Measurements from ENCODE around the gene TP53I3. TPM values are rescaled to one million over a fixed set of nuclear protein-coding genes. Genes with fewer than 3 reads are reported as not detected.
"Not testable (repeated sequence)": the region's sequence is repeated elsewhere in the genome, so short reads cannot be mapped to it uniquely, and the experiment has no call there.

The TP53I3 gene
- total RNA-seq, 4 donors from 2014 or later, result 87.5 to 371 (median 241) TPM

- no peak for DNase-seq
- H3K4me3 ChIP-seq, result no peak overlapping the region
- H3K9me3 ChIP-seq, result no peaks in the 10 kb centered on the region
- H3K27me3 ChIP-seq, result no peaks in the 10 kb centered on the region
- TF ChIP-seq POLR2A (IDR thresholded peaks at IDR 0.05), result no peak
- TF ChIP-seq CTCF (IDR thresholded peaks at IDR 0.05), result no peak
- no peak overlapping the region for H3K27ac ChIP-seq
- H3K4me1 ChIP-seq, result no peaks in the 10 kb centered on the region
- H3K36me3 ChIP-seq, result peaks cover 0 to 4% (median 0%) of the 10 kb centered on the region in 3 donors
Observed at GRCh38 chr2:24104110-24104650, 19.5 kb upstream of the TP53I3 start.

GRCh38 chr2:24102677-24103076 lies 18.0 kb upstream of the TP53I3 start:
- H3K4me3 ChIP-seq, result no peak overlapping the region
- no peaks in the 10 kb centered on the region for H3K9me3 ChIP-seq
- H3K36me3 ChIP-seq, result peaks cover 0 to 4% (median 0%) of the 10 kb centered on the region in 3 donors
- TF ChIP-seq POLR2A (IDR thresholded peaks at IDR 0.05), result no peak
- TF ChIP-seq CTCF (IDR thresholded peaks at IDR 0.05), result no peak
- no peaks in the 10 kb centered on the region for H3K4me1 ChIP-seq
- no peaks in the 10 kb centered on the region for H3K27me3 ChIP-seq
- H3K27ac ChIP-seq, result no peak overlapping the region
- no peak for DNase-seq

- no peak for DNase-seq
- TF ChIP-seq POLR2A (IDR thresholded peaks at IDR 0.05), result no peak
- TF ChIP-seq CTCF (IDR thresholded peaks at IDR 0.05), result no peak
- Histone ChIP-seq H3K36me3 (peaks cover 0 to 4% (median 0%) of the 10 kb centered on the region in 3 donors), H3K9me3 (no peaks in the 10 kb centered on the region), H3K4me1 (no peaks in the 10 kb centered on the region), H3K4me3 (no peak overlapping the region), H3K27ac (no peak overlapping the region), H3K27me3 (no peaks in the 10 kb centered on the region)
Observed at GRCh38 chr2:24101992-24102391, 17.4 kb upstream of the TP53I3 start.

GRCh38 chr2:24100732-24101131 lies 16.1 kb upstream of the TP53I3 start:
- not testable (repeated sequence) for DNase-seq, H3K27ac ChIP-seq, H3K4me3 ChIP-seq, H3K27me3 ChIP-seq, H3K9me3 ChIP-seq, H3K4me1 ChIP-seq, H3K36me3 ChIP-seq

GRCh38 chr2:24095171-24095677 lies 10.6 kb upstream of the TP53I3 start:
- not testable (repeated sequence) for H3K36me3 ChIP-seq, H3K9me3 ChIP-seq, H3K27ac ChIP-seq, H3K4me1 ChIP-seq, DNase-seq, H3K4me3 ChIP-seq, H3K27me3 ChIP-seq

- not testable (repeated sequence) for H3K36me3 ChIP-seq, H3K9me3 ChIP-seq, H3K4me1 ChIP-seq, DNase-seq, H3K27ac ChIP-seq, H3K27me3 ChIP-seq, H3K4me3 ChIP-seq
Observed at GRCh38 chr2:24093270-24093669, 8.6 kb upstream of the TP53I3 start.

- H3K27me3 ChIP-seq, result no peaks in the 10 kb centered on the region
- no peak for DNase-seq
- no peak overlapping the region for H3K27ac ChIP-seq
- peaks cover 0 to 3% (median 0%) of the 10 kb centered on the region in 3 donors for H3K36me3 ChIP-seq
- TF ChIP-seq CTCF (IDR thresholded peaks at IDR 0.05), result no peak
- no peak for TF ChIP-seq POLR2A (IDR thresholded peaks at IDR 0.05)
- H3K9me3 ChIP-seq, result no peaks in the 10 kb centered on the region
- no peak overlapping the region for H3K4me3 ChIP-seq
- H3K4me1 ChIP-seq, result peaks cover 0 to 1% (median 0%) of the 10 kb centered on the region in 4 donors
Observed at GRCh38 chr2:24088821-24089359, 4.3 kb upstream of the TP53I3 start.

Measured in Peyer's patch (tissue), 4 donors.